Measurements from ENCODE around the gene THRA.
A peak's percentile ranks its signal among the peaks of the same experiment; 100 is the strongest.

Gene THRA

DNA sequence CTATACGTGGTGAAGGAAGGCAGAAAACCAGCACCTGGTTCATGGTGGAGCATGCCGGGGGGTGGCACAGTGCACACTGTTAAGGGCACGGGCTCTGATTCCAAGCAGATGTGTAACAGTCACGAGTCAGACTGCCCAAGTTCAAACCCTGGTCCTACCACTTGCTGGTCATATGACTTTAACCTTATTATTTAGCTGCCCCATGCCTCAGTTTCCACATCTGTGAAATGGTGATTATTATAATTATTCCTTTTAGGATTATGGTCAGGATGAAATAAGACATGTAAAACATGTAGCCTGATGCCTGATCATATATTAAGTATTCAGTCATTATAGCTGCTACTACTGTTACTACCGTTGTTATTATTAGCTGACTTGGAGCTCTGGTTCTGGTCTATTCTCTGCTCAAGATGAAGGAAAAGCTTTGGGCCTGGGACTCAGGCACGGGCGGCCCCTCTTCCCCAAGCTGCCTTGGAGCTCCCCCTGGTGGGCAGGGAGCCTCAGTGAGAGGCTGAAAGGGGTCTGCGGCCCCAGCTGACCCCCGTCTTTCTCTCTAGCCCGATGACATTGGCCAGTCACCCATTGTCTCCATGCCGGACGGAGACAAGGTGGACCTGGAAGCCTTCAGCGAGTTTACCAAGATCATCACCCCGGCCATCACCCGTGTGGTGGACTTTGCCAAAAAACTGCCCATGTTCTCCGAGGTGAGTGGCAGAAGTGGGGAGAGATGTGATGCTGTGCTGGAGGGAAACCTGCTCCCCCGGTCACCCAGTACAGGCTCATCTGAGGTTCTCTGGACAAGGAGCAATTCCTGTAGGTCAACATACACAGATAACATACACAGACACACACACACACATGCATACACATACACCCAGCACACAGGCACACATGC, 23.6 kb downstream of the THRA start:
- peak; percentile 61 for DNase-seq

- no peak for DNase-seq
Measured at GRCh38 chr17:40087049-40087794, 24.5 kb downstream of the THRA start.

GRCh38 chr17:40087903-40088718, 25.3 kb downstream of the THRA start:
- DNase-seq: no peak

GRCh38 chr17:40089077-40089895, 26.5 kb downstream of the THRA start:
- no peak for DNase-seq

DNA sequence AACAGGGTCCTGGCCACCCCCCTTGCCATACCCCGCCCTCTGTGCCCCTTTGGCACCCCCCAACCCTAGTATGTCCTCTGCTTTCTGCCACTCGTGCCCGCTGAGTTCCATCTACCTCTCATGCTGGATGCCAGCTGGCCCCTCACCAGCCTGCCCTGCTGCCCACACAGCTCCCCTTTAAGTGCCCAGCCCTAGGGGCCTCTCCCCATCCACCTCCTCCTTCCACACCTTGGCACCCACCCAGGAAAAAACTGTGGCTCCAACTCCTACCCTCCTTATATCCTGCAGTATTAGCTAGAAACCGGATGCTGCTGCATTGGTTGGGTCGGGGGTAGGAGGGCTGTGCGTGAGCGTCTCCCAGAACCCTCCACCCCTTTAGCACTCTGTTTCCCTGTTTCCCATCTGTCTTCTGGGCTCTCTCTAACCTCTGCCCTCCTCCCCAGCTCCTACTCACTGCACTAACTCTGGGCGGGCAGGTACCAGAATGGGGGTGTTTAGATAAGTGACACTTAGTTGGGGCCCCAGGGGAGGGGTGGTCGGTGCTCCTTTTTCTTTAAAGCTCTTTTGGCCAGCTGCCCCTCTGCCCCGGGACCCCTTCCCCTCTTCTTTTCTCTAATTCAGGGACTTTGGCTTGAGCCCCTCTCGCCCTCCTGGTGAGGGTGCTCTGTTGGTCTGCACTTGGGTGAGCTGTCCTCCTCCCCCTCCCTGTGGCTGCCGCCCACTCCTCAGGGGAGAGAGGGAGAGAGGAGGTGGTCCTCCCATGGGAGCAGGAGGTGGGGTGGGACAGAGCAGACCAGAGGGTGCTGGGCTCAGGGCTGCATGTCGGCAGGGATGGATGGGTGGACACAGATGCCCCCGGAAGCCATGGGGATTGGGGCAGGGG, 27.7 kb downstream of the THRA start:
- DNase-seq: no peak

- no peak for DNase-seq
Measured at GRCh38 chr17:40091691-40092397, 29.1 kb downstream of the THRA start.

DNA sequence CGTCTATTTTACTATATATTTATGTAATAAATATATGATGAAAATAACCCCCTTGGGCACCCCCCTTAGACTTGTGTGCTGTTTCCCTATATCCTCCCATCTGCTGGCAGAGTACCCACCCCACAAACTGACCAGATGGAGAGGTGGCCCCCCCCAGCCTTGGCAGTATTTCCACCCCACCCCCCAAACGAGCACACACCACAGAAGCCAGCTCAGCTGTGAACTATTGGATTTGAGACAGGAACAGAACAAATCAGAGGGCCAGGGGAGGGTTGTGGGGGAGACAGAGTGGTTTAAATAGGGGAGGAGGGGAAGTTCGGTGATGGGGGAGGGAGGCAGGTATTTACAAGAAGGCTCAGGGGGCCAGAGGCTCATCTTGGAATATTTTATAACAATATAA, 29.8 kb downstream of the THRA start:
- no peak for DNase-seq

DNA sequence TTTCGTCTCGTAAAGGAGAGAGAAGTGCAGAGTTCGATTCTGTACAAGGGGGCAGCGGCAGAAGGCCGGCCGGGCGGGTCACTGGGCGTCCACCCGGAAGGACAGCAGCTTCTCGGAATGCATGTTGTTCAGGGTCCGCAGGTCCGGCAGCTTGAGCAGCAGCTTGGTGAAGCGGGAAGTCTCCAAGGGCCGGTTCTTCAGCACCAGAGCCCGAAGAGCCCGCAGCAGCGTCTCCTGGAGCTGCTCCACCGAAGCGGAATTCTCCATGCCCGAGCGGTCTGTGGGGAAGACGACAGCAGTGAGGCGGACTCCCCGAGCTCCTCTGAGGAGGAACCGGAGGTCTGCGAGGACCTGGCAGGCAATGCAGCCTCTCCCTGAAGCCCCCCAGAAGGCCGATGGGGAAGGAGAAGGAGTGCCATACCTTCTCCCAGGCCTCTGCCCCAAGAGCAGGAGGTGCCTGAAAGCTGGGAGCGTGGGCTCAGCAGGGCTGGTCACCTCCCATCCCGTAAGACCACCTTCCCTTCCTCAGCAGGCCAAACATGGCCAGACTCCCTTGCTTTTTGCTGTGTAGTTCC, 30.3 kb downstream of the THRA start:
- DNase-seq: no peak

DNA sequence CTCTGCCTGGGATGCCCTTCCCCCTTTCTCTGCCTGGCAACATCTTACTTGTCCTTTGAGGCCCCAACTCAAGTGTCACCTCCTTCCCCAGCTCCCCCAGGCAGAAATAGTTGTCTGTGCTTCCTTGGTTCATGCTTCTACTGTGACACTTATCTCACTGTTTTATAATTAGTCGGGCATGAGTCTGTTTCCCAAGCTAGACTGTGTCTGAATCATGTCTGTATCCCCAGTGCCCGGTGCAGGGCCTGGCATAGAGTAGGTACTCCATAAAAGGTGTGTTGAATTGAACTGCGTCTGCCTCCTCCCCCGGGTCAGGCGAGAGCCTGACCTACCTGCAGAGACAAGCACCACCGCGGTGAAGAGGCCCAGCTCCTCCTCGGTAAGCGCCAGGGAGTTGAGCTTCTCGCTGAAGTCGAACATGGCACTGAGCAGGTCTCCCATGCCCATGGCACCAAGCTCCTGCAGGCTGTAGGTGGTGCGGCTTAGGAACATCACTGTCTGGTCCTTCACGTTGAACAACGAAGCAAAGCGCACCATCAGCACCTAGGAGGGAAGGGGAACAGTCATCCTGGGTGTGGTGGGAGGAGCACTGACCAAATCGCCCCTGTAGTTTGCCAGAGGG, 30.9 kb downstream of the THRA start:
- DNase-seq: no peak

GRCh38 chr17:40094874-40095273, 32.1 kb downstream of the THRA start:
- no peak for DNase-seq

DNA sequence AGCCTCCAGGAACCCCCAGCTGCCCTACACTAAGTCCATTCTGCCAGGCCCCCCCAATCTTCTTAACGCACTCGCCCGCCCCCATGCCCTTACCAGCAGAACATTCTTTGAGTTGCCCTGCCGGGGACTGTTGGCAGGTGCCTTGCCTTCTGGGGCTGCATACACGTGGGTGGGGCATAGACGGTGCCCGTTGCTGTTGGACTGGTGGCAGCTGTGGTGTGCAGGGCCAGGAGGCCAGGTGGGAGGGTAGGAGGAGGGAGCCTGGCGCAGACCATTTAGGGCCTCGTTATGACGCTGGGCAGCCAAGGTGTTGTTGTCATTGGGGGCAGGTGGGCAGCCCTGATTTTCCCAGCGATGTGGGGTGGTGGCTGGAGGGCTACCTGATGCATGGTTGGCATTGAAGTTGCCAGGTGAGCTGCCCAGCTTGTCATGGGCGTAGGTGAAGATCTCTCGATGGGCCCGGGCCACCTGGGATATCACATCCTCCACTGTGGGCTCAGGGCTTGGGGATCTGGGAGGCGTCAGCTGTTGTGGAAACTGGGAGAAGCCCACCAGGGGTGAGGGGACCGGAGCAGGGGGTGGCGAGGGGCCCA, 32.7 kb downstream of the THRA start:
- no peak for DNase-seq

- DNase-seq: peak; percentile 96
Measured at GRCh38 chr17:40095944-40096791, 33.4 kb downstream of the THRA start.

DNA sequence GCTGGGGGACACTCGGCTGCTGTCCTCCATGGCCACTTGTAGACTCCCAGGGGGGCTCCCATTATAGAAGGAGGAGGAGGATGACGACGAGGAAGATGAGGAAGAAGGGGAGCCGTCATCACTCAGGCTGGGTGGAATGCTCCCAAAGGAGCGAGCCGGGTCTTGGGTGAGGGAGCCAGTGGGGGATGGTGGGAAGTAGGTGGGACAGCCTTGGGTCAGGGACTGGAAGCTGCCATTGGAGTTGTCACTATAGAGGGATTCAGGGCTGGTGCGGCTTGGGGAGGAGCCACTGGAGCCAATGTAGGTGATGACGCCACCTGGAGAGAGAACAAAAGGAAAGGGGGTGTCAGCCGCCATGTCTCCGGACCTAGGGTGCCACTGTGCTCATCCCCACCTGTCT, 34.3 kb downstream of the THRA start:
- no peak for DNase-seq

DNA sequence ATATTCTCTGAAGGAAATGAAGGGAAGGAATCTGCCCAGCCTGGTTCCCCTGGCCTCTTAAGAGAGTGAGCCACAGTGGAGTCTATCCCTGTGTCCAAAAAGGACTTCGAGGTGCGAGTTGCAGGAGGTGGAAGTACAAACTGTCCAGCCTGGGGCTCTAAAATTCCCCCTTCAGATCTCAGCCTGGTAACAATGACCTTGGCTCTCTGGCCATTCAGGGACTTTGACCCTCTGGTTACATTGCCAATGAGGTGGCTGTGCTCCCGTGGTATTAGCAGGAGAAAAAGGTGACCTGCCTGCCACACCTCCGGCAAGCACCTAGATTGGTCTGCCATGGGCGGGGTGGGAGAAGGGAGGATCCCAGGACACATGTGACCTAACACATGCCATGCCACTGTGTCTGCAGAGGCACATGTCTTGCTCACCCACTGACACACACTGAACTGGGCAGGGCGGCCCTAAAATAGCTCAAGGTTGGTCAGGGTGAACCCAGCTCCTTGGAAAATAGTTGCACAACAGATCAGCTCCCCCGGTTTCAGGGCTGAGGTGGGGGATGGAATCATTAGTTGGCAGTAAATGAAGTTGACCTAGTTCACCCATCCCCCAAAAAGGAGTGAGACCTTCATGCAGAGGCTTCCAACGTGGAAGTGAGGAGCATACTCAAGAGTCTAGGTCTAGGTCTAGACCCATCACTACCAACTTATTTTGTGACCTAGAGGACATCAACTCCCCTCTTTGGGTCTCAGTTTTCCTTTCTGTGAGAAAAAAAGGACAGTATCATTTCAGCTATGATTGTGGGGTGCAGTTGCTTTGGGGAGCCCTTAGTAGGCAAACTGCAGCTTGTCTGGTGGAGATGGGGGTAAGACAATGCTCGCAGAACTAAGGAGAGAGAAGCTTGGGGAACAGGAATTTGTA, 35.4 kb downstream of the THRA start:
- DNase-seq: peak; percentile 61

- peak; percentile 100 for DNase-seq
Measured at GRCh38 chr17:40098846-40099618, 36.3 kb downstream of the THRA start.
